CMK (cell line): ENCODE data around the gene FYB1.
"Not testable (repeated sequence)": the region's sequence is repeated elsewhere in the genome, so short reads cannot be mapped to it uniquely, and the experiment has no call there.

Source experiments
- DNase-seq: peaks from one replicate; pipeline ENCODE4 v3.0.0-alpha.2; 2010; ENCODE audit warnings: low read depth

The FYB1 gene, protein sequence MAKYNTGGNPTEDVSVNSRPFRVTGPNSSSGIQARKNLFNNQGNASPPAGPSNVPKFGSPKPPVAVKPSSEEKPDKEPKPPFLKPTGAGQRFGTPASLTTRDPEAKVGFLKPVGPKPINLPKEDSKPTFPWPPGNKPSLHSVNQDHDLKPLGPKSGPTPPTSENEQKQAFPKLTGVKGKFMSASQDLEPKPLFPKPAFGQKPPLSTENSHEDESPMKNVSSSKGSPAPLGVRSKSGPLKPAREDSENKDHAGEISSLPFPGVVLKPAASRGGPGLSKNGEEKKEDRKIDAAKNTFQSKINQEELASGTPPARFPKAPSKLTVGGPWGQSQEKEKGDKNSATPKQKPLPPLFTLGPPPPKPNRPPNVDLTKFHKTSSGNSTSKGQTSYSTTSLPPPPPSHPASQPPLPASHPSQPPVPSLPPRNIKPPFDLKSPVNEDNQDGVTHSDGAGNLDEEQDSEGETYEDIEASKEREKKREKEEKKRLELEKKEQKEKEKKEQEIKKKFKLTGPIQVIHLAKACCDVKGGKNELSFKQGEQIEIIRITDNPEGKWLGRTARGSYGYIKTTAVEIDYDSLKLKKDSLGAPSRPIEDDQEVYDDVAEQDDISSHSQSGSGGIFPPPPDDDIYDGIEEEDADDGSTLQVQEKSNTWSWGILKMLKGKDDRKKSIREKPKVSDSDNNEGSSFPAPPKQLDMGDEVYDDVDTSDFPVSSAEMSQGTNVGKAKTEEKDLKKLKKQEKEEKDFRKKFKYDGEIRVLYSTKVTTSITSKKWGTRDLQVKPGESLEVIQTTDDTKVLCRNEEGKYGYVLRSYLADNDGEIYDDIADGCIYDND

DNA sequence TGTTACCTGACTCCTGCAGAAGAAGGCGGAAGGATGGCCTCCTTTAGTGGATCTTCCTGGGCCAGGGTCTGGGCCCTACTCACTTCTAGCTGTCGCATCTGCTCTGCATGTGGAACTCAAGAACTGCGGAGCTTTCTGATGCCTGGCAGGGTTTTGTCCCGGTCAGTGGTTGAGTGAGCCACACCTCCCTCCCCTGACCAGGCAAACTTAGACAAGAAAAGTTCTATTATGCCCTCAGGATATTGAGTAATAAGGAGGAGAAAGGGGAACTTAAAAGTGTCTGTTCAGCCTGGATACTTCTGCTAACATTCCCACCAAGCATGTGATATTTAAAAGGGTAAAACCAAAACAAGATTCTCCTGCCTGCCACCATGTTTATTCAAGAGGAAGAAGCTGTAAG, at the start of gene FYB1:
Gene FYB1, minus strand, starts transcription at position 127 of the 400 bp plus-strand sequence. CDS start 16,603 bp downstream, outside the sequence.
- DNase-seq = no peak

DNA sequence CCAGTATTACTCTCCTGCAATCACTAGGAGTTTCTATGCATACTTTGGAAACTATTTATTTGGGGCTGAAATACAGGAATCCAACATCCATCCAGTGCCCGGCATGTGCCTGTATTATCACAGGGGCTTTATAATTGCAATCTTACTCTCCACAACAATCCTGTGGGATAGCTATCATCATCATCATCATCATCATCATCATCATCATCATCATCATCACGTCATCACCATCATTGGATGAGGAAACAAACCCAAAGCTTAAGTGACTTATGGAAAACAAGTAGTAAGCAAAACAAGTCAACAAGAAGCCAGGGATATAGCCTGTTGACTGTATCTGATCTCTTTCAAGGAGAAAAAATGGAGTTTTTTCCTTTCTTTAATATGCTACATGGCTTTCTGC, 47.8 kb upstream of the FYB1 start:
- no peak for DNase-seq

DNA sequence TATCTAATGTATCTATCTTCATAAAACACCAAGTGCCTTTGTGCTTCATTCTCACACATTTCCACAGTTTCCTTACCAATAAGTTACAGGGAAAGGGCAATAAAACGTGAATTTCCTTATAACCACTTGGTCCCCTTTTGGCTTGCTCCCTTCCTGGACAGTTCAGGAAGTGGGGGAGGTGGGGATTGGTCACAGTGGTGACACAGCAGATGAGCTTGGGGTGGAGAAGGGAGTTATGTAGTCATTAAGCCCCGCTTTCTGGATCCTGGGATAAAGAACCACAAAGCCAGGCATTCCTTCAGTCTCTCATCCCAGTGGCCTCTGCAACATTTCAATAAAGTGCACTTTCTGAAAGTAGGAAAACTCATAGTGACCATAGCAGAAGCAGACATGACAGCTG, 47.1 kb upstream of the FYB1 start:
- peak; percentile 39 for DNase-seq

DNA sequence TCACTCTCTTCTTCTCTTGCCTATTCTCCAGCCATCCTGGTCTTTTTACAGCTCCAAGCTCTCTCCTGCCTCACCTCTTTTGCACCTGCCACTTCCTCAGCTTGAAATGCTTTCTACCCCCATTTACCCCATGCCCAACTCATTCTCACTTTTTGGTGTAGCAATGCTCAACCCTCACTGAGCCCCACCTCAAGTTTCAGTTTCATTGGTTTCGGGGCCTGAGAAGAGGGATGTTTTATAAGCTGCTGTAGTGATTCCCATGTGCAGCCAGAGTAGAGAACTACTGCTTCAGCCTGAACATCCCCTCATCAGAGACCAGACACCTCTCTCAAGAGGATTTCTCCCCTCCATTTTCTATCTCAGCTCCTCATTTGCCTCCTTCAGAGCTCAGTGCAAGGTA, 45.2 kb upstream of the FYB1 start:
- no peak for DNase-seq

DNA sequence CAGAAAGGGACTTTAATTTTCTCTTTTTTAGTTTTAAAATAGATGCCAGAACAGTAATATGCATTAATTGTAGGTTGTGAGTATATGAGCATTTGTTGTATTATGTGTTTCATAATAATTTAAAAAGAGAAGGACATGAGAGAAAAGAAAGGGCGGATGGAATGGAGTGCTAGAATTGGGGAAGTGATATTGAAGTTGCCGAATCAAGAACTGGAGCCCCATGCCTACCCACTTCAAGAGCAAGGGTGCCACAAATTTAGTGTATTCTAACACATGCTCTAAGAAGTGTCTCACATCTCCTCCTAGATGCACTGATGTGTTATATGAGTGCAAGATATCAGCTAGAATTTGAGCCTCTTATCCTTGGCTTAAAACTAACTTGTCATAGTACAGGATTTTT, 43.6 kb upstream of the FYB1 start:
- no peak for DNase-seq

DNA sequence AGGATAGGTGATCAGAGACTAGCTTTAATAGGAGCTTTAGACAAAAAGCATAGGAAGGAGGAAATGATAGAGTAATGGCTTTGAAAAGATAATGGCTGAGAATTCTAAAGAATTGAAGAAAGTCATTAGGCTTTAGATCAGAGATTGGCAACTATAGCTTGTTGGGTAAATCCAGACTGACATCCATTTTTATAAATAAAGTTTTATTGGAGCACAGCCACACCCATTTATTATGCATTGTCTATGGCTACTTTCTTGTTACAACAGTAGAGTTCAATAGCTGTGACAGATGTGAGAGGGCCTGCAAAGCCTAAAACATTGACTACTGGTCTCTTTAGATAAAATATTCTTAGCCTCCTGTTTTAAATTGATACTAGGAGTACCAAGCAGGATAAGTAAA, 40.7 kb upstream of the FYB1 start:
- no peak for DNase-seq

DNA sequence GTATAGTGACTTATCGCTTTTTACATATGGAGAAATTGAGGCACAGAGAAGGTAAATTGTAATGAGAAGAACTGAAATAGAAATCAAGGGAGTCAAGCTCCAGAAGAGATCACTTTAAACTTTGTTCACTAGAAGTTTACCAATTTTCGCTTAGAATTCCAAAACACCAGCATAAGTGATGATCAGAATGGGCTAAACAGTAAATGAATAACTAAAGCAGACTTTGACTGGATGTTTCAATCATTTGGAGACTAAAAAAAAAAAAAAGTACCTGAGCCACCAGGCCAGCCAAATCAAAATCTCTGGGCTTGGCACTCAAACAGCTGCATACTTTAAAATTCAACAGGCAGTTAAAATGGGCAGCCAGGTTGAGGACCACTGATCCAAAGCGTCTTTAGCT, 38.2 kb upstream of the FYB1 start:
- no peak for DNase-seq

DNA sequence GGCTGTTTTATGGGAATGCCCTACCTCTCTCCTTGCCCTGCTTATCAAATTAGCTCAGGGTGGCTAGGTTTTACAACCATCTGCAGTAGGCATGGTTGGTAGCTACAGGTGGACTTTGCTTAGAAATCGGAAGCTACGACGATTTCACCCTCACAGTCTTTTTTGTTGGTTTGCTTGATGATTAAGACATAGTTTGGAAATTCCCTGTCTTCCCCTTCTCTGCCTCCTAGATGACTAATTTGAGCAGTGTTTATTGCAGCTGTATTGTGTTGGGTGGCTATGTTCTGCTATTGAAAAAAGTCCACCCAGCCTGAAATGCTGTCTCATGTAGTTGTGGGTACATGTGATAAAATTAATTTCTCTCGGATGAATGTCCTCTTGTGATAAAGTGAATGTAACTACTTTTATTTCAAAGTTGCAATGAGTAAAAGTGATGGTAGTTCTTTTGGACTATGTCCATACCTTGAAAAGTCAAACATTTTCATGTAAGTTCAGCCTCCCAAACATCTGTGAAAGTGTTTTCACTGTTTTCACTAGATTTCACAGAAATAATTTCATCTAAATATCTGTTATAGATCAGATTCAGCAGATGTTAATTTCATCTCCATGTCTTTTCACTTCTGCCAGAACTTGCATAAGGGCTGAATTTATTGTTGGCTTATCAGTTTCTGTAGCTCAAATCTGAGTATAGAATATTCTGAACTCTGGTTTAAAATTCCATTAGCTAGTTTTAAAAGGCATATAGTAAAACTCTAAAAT, 37.3 kb upstream of the FYB1 start:
- DNase-seq = no peak

DNA sequence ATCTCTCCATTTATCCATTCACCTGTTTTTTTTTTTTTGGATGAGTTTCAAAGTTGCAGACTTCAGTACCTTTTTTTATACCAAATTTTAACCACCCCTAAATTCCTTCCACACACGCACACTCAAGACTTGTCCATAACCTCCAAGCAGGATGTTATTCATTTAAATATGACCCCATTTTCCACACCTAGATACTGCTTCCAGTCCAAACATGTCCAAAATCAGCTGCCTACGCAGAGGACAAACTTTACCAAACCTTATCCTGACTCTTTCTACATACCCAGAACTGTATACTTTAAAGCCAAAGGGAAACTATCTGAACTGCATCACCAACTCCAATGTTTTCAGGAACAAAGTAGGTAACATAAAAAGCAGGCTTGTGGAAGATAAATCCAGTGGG, 36.0 kb upstream of the FYB1 start:
- DNase-seq = no peak

DNA sequence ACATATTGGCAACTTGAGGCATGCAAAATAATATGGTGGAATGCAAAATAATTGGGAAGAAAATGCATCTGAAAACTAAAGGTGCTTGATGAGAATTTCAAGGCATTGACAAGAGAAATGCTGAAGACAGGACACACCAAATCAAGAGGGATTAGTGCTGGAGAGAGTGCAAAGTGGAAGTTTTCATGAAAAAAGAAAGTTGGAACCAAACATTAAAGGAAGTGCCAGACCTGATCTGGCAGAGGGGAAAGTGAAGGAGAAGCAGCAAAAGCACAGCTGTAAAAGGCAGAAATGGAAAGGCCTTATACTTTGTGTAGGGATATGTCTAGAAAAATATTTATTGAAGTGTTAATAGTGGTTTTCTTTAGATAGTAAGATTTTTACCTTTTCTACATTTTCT, 35.3 kb upstream of the FYB1 start:
- no peak for DNase-seq

DNA sequence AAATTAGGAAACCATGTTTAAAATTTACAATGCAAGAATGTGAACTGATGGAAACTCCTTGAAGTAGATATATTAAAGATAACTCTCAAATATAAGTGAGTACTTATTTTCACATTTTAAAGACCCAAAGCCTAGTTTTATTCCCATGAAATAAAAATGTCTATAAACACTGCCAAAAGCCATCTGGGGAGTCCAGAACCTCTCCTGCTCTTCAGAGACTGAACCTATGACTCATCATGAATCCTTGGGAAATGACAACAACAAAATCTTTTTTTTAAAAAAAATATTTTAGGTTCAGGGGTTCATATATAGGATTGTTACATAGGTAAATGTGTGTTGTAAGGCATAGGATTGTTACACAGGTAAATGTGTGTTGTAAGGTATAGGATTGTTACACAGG, 33.8 kb upstream of the FYB1 start:
- no peak for DNase-seq

DNA sequence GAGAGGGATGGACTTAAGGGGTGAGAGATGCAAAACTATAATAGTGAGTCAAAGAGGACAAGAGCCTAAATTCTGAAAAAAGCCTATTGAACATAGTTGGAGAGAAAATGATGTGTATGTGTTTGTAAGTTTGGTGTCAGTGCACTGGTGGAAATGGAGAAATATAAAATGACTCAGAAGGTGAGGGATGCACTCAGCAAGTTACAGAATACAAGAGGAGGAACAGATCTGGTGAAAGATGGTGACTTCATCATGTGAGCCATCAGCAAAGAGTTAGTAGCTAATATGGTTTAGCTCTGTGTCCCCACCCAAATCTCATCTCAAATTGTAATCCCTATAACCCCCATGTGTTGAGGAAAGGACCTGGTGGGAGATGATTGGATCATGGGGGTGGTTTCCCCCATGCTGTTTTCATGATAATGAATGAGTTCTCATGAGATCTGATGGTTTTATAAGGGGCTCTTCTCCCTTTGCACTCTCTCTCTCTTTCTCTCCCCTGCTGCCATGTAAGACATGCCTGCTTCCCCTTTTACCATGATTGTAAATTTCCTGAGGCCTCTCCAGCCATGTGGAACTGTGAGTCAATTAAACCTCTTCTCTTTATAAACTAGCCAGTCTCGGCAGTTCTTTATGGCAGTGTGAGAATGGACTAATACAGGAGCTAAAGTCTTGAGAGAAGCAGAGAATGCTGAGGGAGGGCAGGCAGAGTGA, 30.4 kb upstream of the FYB1 start:
- no peak for DNase-seq

DNA sequence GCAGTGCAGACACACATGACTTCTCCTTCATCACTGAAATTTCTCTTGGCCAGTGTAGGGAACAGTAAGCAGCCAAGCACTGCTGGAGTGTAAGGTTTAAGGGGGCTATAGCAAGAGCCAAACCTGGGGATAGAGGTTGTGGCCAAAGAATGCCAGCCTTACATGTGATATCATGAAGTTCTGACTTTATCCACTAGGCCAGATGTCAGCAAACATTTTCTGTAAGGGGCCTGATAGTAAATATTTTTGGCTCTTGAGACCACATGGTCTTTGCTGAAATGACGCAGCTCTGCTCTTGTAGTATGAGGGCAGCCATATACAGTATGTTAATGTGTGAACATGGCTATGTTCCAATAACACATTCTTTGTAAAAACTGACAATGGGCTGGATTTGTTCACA, 29.7 kb upstream of the FYB1 start:
- DNase-seq = no peak

DNA sequence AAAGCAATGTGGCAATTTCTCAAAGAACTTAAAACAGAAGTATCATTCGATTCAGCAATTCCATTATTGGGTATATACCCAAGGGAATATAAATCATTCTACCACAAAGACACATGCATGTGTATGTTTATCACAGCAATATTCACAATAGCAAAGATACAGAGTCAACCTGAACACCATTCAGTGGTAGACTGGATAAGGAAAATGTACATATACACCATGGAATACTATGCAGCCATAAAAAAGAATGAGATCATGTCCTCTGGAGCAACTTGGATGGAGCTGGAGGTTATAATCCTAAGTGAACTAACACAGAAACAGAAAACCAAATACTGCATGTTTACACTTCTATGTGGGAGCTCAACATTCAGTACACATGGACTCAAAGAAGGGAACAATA, 21.4 kb upstream of the FYB1 start:
- DNase-seq = no peak

DNA sequence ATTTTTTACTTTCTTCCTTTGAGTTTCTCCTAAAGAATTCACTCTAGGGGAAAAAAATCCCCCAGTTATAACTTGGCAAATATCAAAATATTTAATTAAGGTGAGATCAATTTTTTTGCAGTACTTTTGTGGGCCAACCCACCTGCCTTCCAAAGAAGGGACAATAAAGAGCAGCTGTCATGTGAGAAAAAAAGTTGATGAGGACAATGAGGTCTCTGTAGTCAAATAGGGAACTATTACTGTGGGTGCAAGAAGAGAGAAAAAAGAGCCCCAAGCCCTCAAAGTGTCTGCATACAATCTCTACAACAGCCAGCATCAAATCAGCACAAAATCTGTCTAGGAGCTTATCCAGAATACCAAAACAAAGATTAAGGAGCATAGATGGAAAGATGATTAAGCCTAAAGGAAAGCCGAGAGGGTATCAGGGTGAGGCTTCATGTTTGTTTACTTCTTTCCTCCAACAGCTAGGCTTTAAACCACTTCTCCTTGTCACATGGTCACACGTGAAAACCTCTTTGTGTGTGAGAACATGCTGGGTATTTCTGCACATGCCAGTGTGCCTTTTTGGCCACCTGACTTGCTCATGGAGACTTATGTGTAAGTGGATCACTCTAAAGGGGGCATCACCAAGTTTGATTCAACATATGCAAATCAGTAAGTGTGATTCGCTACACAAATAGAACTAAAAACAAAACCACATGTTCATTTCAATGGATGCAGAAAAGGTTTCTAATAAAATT, 19.2 kb upstream of the FYB1 start:
- DNase-seq = no peak

DNA sequence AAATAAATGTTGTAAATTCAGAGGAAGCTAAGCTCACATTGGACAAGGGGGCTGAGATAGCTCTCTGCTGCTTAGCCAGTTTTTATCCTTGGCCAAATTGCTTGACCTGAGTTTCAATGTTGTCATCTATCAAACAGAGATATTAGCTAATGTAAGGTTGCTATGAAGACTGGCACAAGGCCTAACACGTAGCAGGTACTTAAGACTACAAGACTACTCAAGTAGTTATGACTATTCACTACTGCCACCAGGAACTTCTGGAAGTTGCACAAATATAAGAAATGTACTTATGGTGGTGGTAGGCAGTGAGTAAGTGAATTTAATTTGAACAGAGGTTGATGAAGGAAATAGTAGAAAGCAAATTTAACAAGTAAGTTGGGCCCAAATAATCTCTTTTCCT, 17.4 kb upstream of the FYB1 start:
- DNase-seq = no peak

DNA sequence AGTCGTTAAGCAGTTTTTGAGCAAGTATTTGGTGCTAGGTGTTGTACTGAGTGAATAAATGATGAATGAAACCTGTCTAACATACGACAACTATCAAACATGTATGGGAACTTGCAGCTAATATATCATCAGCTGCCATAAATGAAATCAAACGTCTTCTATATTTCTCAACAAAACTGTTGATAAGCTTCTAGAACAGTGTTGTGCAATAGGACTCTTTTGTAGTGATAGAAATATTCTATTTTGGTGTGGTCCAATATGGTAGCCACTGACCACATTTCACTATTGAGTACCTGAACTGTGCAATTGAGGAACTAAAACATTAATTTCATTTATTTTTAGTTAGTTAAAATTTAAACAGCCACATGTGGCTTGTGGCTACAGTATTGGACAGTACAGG, 16.3 kb upstream of the FYB1 start:
- DNase-seq = no peak

DNA sequence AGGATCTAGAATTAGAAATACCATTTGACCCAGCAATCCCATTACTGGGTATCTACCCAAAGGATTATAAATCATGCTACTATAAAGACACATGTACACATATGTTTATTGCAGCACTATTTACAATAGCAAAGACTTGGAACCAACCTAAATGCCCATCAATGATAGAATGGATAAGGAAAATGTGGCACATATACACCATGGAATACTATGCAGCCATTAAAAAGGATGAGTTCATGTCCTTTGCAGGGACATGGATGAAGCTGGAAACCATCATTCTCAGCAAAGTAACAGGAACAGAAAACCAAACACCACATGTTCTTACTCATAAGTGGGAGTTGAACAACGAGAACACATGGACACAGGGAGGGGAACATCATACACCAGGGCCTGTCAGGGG, 15.1 kb upstream of the FYB1 start:
- DNase-seq = not testable (repeated sequence)

DNA sequence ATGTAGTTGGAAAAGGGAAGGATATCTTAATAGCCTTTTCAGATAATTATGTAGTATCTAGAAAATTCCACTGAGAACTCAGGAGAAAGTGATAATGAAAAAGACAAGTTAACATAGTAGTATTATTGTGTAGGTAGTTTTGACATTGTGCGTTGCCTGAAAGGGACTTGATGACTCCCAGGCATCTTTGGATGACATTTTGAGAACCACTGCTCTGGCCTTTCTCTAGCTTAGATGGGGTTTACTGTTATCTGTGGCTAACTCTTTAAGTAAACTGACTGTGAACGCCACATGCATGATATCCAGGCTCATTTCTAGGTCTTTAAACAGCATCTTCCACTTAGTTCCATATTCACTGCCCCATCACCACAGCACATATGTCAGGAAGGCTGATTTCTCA, 14.4 kb upstream of the FYB1 start:
- no peak for DNase-seq

DNA sequence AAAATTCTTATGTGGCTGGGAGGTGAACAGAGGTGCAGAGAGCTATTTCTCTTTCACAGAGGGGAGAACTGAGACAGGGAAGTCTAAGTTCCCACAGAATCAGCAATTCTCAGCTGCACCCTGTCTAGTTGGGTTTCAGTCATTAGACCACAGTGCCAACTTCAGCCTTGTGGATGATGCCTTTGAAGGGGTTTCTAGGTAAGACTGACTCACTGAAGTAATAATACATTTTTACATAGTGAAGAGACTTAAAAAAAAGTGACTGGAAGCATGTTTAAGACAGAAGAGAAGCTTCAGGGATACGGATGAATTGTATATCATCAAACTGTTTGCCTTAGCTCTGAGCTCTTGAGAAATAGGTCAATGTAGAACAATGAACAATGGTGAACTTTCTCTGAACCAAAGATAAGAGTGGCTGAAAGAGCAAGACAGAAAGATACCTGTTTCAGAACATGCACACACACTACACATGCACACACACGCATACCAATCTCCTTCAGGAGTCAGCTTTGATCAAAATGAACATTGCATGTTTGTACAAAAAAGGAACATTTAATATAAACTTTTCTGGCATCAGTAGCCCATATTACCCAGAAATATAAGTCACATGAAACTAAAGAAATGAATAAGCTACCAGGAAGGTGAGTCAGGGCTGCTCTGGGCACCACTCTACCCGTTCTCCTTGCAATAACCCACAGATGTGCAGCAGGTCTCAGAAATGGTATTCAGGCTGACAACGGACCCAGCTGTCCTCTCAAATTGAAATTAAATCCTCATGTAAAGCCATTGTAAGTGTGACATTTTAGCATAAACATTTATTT, 12.6 kb upstream of the FYB1 start:
- no peak for DNase-seq

DNA sequence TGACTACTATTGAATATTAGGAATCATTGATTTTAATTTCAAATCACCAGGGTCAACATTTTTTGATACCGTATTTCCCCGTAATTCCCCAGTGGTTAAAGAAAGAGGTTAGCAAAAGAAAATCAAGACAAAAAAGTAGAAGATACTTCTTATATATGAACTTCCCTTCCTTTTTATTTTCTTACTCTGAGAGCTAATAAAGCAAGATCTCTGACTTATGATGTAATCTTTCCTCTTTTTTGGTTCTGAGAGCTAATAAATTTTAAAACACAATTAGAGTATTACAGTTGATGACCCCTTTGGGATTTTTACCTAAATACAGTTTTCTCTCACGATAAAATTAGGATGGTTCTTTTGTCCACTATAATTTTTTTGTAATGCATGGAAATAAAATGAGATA, 9.2 kb upstream of the FYB1 start:
- no peak for DNase-seq
